ENCODE results near the gene DIAPH1. TPM values are rescaled to one million over a fixed set of nuclear protein-coding genes. Genes with fewer than 3 reads are reported as not detected.

The DIAPH1 gene
- total and polyA plus RNA-seq, 8 donors = 48.1 to 137 (median 60.2) TPM

GRCh38 chr5:141597814-141598213 lies 21.0 kb downstream of the DIAPH1 start:
- H3K27ac ChIP-seq = peak overlapping the region in 1 of 2 donors; percentile 45
- ATAC-seq = no peak

GRCh38 chr5:141597394-141597793 lies 21.4 kb downstream of the DIAPH1 start:
- no peaks in the 10 kb centered on the region for H3K27me3 ChIP-seq
- H3K4me1 ChIP-seq = peaks cover 0 to 62% of the 10 kb centered on the region in 2 donors
- TF ChIP-seq CTCF (IDR thresholded peaks at IDR 0.05) = no peak
- DNase-seq (no peak), ATAC-seq (no peak)
- H3K9me3 ChIP-seq = no peaks in the 10 kb centered on the region
- peak overlapping the region in 1 of 2 donors; percentile 45 for H3K27ac ChIP-seq
- intact Hi-C loops (cut with DNase I) = no loop called here
- H3K36me3 ChIP-seq = peaks cover 0 to 20% of the 10 kb centered on the region in 2 donors
- H3K4me3 ChIP-seq = no peak overlapping the region

More at GRCh38 chr5:141597814-141598213, 21.0 kb downstream of the DIAPH1 start:
- TF ChIP-seq CTCF (IDR thresholded peaks at IDR 0.05) = no peak
- peaks cover 0 to 20% of the 10 kb centered on the region in 2 donors for H3K36me3 ChIP-seq
- no peaks in the 10 kb centered on the region for H3K9me3 ChIP-seq
- peaks cover 0 to 62% of the 10 kb centered on the region in 2 donors for H3K4me1 ChIP-seq
- intact Hi-C loops (cut with DNase I) = no loop called here
- no peak for DNase-seq
- no peak overlapping the region for H3K4me3 ChIP-seq
- no peaks in the 10 kb centered on the region for H3K27me3 ChIP-seq

GRCh38 chr5:141596867-141597266 lies 21.9 kb downstream of the DIAPH1 start:
- DNase-seq (no peak), ATAC-seq (no peak)
- no peak overlapping the region for H3K4me3 ChIP-seq
- no peaks in the 10 kb centered on the region for H3K27me3 ChIP-seq
- intact Hi-C loops (cut with DNase I) = no loop called here
- H3K36me3 ChIP-seq = peaks cover 0 to 20% of the 10 kb centered on the region in 2 donors
- peak overlapping the region in 1 of 2 donors; percentile 45 for H3K27ac ChIP-seq
- TF ChIP-seq CTCF (IDR thresholded peaks at IDR 0.05) = no peak
- peaks cover 0 to 62% of the 10 kb centered on the region in 2 donors for H3K4me1 ChIP-seq
- H3K9me3 ChIP-seq = no peaks in the 10 kb centered on the region

GRCh38 chr5:141590127-141590526 lies 28.7 kb downstream of the DIAPH1 start:
- Histone ChIP-seq H3K9me3 (no peaks in the 10 kb centered on the region), H3K27me3 (no peaks in the 10 kb centered on the region), H3K4me3 (no peak overlapping the region), H3K27ac (peak overlapping the region in 1 of 2 donors; percentile 63), H3K4me1 (peaks cover 0 to 27% of the 10 kb centered on the region in 2 donors), H3K36me3 (peaks cover 7 to 46% of the 10 kb centered on the region in 2 donors)
- no peak for TF ChIP-seq CTCF (IDR thresholded peaks at IDR 0.05)
- ATAC-seq = peak; percentile 12
- no peak for DNase-seq
- intact Hi-C loops (cut with DNase I) = no loop called here

GRCh38 chr5:141586246-141586645 lies 32.6 kb downstream of the DIAPH1 start:
- H3K4me1 ChIP-seq = peaks cover 0 to 19% of the 10 kb centered on the region in 2 donors
- intact Hi-C loops (cut with DNase I) = no loop called here
- no peak for TF ChIP-seq CTCF (IDR thresholded peaks at IDR 0.05)
- ATAC-seq (no peak), DNase-seq (no peak)
- H3K36me3 ChIP-seq = peaks cover 7 to 63% of the 10 kb centered on the region in 2 donors
- H3K27me3 ChIP-seq = no peaks in the 10 kb centered on the region
- H3K4me3 ChIP-seq = no peak overlapping the region
- no peaks in the 10 kb centered on the region for H3K9me3 ChIP-seq
- no peak overlapping the region for H3K27ac ChIP-seq
